ENCODE data around the gene SENP2. TPM values are rescaled to one million over a fixed set of nuclear protein-coding genes. Genes with fewer than 3 reads are reported as not detected.

SENP2 gene
- total and polyA plus RNA-seq, 10 donors = 4.8 to 40.0 (median 23.9) TPM

GRCh38 chr3:185649414-185649813 is 63.3 kb downstream of the SENP2 start:
- TF ChIP-seq POLR2A (IDR thresholded peaks at IDR 0.05) (no peak), CTCF (IDR thresholded peaks at IDR 0.05 in 8 of 11, conservative IDR thresholded peaks at IDR 0.05 in 3 of 11) (no peak), POLR2AphosphoS5 (IDR thresholded peaks at IDR 0.05) (no peak)
- H3K4me1 ChIP-seq = peaks cover 0 to 8% (median 0%) of the 10 kb centered on the region in 6 donors
- intact Hi-C loops (cut with DNase I; ENCODE audit: low total_unique reads) = no loop called here
- no peaks in the 10 kb centered on the region for H3K27me3 ChIP-seq (replicated peaks in 1 of 7)
- WGBS, 5 donors = 79 to 91% (median 86%) methylated on average over 7 to 10 of the region's 10 CpGs
- no peak for DNase-seq
- no peak overlapping the region for H3K4me3 ChIP-seq
- H3K36me3 ChIP-seq = peaks cover 0 to 29% (median 0%) of the 10 kb centered on the region in 6 donors
- H3K27ac ChIP-seq = no peak overlapping the region
- no peaks in the 10 kb centered on the region for H3K9me3 ChIP-seq

- intact Hi-C loops (cut with DNase I; ENCODE audit: low total_unique reads) = no loop called here
- 79 to 95% (median 86%) methylated on average over 9 of the region's 9 CpGs for WGBS, 5 donors
- no peaks in the 10 kb centered on the region for H3K9me3 ChIP-seq
- DNase-seq = no peak
- no peak overlapping the region for H3K27ac ChIP-seq
- H3K4me1 ChIP-seq = peaks cover 0 to 8% (median under 1%) of the 10 kb centered on the region in 6 donors
- TF ChIP-seq POLR2AphosphoS5 (IDR thresholded peaks at IDR 0.05) (no peak), POLR2A (IDR thresholded peaks at IDR 0.05) (no peak), CTCF (IDR thresholded peaks at IDR 0.05 in 8 of 11, conservative IDR thresholded peaks at IDR 0.05 in 3 of 11) (no peak)
- peaks cover 0 to 5% (median 0%) of the 10 kb centered on the region in 6 donors for H3K36me3 ChIP-seq
- H3K4me3 ChIP-seq = no peak overlapping the region
- H3K27me3 ChIP-seq (replicated peaks in 1 of 7) = no peaks in the 10 kb centered on the region
Observed at GRCh38 chr3:185651971-185652370, 65.9 kb downstream of the SENP2 start.

DNA sequence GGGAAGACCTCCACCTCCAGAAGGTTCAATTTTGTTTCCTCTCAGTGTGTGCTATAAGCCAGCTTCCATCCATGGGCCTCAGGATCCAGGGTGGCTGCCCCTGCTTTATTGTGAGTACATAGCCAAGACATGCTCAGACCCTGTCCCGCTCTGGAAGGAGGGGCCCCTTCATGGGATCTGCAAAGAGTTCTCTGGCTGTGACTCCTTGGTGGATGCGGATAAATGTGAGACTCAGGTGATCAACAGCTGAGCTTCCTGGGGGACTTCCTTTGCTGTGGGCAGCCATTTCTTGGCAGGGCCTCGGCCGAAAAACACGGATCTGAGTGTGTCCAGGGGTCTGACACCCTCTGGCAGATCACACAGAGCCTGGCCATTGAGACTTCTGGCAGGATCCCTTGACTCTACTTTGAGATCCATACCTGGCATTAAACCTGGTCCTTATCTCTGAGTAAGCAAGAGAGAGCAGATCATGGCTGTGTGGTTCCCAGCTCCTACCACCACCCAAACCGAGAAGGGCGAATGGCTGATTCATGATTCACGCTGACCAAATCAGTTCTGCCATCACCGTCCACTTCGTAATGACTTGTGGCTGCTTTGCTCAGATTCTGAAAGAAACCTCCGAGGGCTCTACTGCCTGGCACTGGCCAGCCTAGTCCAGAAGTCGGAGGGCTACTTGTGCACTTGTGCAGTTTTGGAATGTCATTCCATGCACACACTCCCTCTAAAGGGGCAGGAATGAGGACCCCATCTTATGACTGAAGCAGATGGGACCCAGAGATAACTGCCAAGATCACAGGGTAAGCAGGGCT is 68.1 kb downstream of the SENP2 start:
- Histone ChIP-seq H3K36me3 (no peaks in the 10 kb centered on the region), H3K4me1 (peaks cover 0 to 5% (median 0%) of the 10 kb centered on the region in 6 donors), H3K27me3 (replicated peaks in 1 of 7) (no peaks in the 10 kb centered on the region), H3K27ac (no peak overlapping the region), H3K4me3 (no peak overlapping the region), H3K9me3 (no peaks in the 10 kb centered on the region)
- TF ChIP-seq POLR2A (IDR thresholded peaks at IDR 0.05) (no peak), POLR2AphosphoS5 (IDR thresholded peaks at IDR 0.05) (no peak)
- intact Hi-C loops (cut with DNase I; ENCODE audit: low total_unique reads) = no loop called here
- 93 to 97% (median 94%) methylated on average over 12 of the region's 12 CpGs for WGBS, 5 donors
- no peak for DNase-seq

- WGBS, 5 donors = 85 to 98% (median 90%) methylated on average over 2 of the region's 2 CpGs
- Histone ChIP-seq H3K4me3 (no peak overlapping the region), H3K27me3 (replicated peaks in 1 of 7) (no peaks in the 10 kb centered on the region), H3K4me1 (peaks cover 0 to 10% (median 2%) of the 10 kb centered on the region in 6 donors), H3K36me3 (no peaks in the 10 kb centered on the region), H3K9me3 (no peaks in the 10 kb centered on the region), H3K27ac (no peak overlapping the region)
- intact Hi-C loops (cut with DNase I; ENCODE audit: low total_unique reads) = no loop called here
- DNase-seq = no peak
- TF ChIP-seq POLR2AphosphoS5 (IDR thresholded peaks at IDR 0.05) (no peak), POLR2A (IDR thresholded peaks at IDR 0.05) (no peak), CTCF (IDR thresholded peaks at IDR 0.05 in 8 of 11, conservative IDR thresholded peaks at IDR 0.05 in 3 of 11) (no peak)
Observed at GRCh38 chr3:185654758-185655145, 68.7 kb downstream of the SENP2 start.
